Hepatocyte (in vitro differentiated cells): ENCODE data around the gene MYH6. TPM values are rescaled to one million over a fixed set of nuclear protein-coding genes. Genes with fewer than 3 reads are reported as not detected.

Experiments
- DNase-seq: peaks from one replicate; pipeline ENCODE4 v3.0.0-alpha.2; 2016; ENCODE audit warnings: low spot score
- H2AFZ ChIP-seq: fragments of 200-600 bp; sonication (generic); 2 replicates; pipeline ENCODE4 v1.6.0; 2016; ENCODE audit warnings: antibody characterized with exemption, mild to moderate bottlenecking
- H3K27ac ChIP-seq: fragments of 200-600 bp; sonication (generic); 2 replicates; pipeline ENCODE4 v1.5.1; 2016; ENCODE audit warnings: mild to moderate bottlenecking
- H3K27me3 ChIP-seq: fragments of 200-600 bp; sonication (generic); 2 replicates; pipeline ENCODE4 v1.6.1; 2016
- H3K36me3 ChIP-seq: fragments of 200-600 bp; sonication (generic); replicated peaks from 2 replicates; pipeline ENCODE4 v1.5.1; 2016; ENCODE audit warnings: low read depth; ENCODE audit not compliant: insufficient read depth
- H3K4me1 ChIP-seq: fragments of 200-600 bp; sonication (generic); 2 replicates; pipeline ENCODE4 v1.5.1; 2016; ENCODE audit warnings: mild to moderate bottlenecking, moderate library complexity; ENCODE audit not compliant: insufficient read depth
- H3K4me2 ChIP-seq: fragments of 200-600 bp; sonication (generic); 2 replicates; pipeline ENCODE4 v1.6.0; 2016
- H3K4me3 ChIP-seq: fragments of 200-600 bp; sonication (generic); 2 replicates; pipeline ENCODE4 v1.5.1; 2016; ENCODE audit warnings: mild to moderate bottlenecking
- H3K79me2 ChIP-seq: fragments of 200-600 bp; sonication (generic); 2 replicates; pipeline ENCODE4 v1.6.0; 2017; ENCODE audit warnings: mild to moderate bottlenecking
- H3K9me2 ChIP-seq: fragments of 200-600 bp; sonication (generic); replicated peaks from 2 replicates; pipeline ENCODE4 v1.6.0; 2017; ENCODE audit warnings: mild to moderate bottlenecking; ENCODE audit not compliant: insufficient read depth
- H3K9me3 ChIP-seq: fragments of 200-600 bp; sonication (generic); 2 replicates; pipeline ENCODE4 v1.5.1; 2016; ENCODE audit warnings: low read depth, mild to moderate bottlenecking
- H4K20me1 ChIP-seq: fragments of 200-600 bp; sonication (generic); 2 replicates; pipeline ENCODE4 v1.6.0; 2016; ENCODE audit warnings: mild to moderate bottlenecking; ENCODE audit not compliant: insufficient read depth, poor library complexity, severe bottlenecking
- EZH2 ChIP-seq: fragments of 200-600 bp; sonication (generic); IDR thresholded peaks from 2 replicates; pipeline ENCODE4 v1.6.1; 2016; ENCODE audit warnings: antibody characterized with exemption, mild to moderate bottlenecking, borderline replicate concordance
- EZH2phosphoT487 ChIP-seq: fragments of 200-600 bp; sonication (generic); IDR thresholded peaks from one replicate; pipeline ENCODE4 v1.6.1; 2018; ENCODE audit warnings: antibody characterized with exemption, mild to moderate bottlenecking, low read depth, moderate library complexity; ENCODE audit not compliant: unreplicated experiment, severe bottlenecking
- WGBS: methylation state at CpG from one replicate; pipeline ENCODE4 v1.1.6; 2016; ENCODE audit warnings: low lambda C conversion rate; ENCODE audit errors: missing lambda C conversion rate; 5-methylcytosine and 5-hydroxymethylcytosine counted together
- polyA plus RNA-seq: library from polyadenylated mRNA; unstranded; fragments of >200 nt; fragmentation: Nextera tagmentation; extraction: Ambion mirVana; gene quantifications from 2 replicates; pipeline ENCODE4 v1.2.1, GENCODE V29; 2016
- total RNA-seq: library from RNA; depleted of rRNA; stranded (reverse); fragments of >200 nt; gene quantifications from 2 replicates; pipeline ENCODE4 v1.2.3, GENCODE V29; 2014
- TF ChIP-seq, protein P1 (sequence below): fragments of 200-600 bp; sonication (generic); IDR thresholded peaks from 2 replicates; pipeline ENCODE4 v1.5.1; 2016; ENCODE audit warnings: antibody characterized with exemption, mild to moderate bottlenecking; ENCODE audit not compliant: poor library complexity

The MYH6 gene
- total and polyA plus RNA-seq, 2 experiments from 2014 or later = 0.97 TPM; not detected in 1

- H4K20me1 ChIP-seq = no peaks in the 10 kb centered on the region
- no peak overlapping the region for H3K27ac ChIP-seq
- no peak for TF ChIP-seq EZH2
- TF ChIP-seq EZH2phosphoT487 = no peak
- TF ChIP-seq, protein P1, sequence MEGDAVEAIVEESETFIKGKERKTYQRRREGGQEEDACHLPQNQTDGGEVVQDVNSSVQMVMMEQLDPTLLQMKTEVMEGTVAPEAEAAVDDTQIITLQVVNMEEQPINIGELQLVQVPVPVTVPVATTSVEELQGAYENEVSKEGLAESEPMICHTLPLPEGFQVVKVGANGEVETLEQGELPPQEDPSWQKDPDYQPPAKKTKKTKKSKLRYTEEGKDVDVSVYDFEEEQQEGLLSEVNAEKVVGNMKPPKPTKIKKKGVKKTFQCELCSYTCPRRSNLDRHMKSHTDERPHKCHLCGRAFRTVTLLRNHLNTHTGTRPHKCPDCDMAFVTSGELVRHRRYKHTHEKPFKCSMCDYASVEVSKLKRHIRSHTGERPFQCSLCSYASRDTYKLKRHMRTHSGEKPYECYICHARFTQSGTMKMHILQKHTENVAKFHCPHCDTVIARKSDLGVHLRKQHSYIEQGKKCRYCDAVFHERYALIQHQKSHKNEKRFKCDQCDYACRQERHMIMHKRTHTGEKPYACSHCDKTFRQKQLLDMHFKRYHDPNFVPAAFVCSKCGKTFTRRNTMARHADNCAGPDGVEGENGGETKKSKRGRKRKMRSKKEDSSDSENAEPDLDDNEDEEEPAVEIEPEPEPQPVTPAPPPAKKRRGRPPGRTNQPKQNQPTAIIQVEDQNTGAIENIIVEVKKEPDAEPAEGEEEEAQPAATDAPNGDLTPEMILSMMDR = no peak
- no peaks in the 10 kb centered on the region for H3K27me3 ChIP-seq
- no peak overlapping the region for H3K4me2 ChIP-seq
- no peaks in the 10 kb centered on the region for H3K79me2 ChIP-seq
- H3K9me3 ChIP-seq = no peaks in the 10 kb centered on the region
- no peaks in the 10 kb centered on the region for H3K36me3 ChIP-seq
- WGBS = 100% methylated on average over 2 of the region's 6 CpGs
- no peak for DNase-seq
- H3K9me2 ChIP-seq = no peaks in the 10 kb centered on the region
- H3K4me1 ChIP-seq = no peaks in the 10 kb centered on the region
- H3K4me3 ChIP-seq = no peak overlapping the region
- no peak overlapping the region for H2AFZ ChIP-seq
Measured at GRCh38 chr14:23348297-23348655, 59.8 kb downstream of the MYH6 start.

- Histone ChIP-seq H3K27ac (no peak overlapping the region), H3K36me3 (no peaks in the 10 kb centered on the region), H3K9me2 (no peaks in the 10 kb centered on the region), H2AFZ (no peak overlapping the region), H3K4me2 (no peak overlapping the region), H4K20me1 (no peaks in the 10 kb centered on the region), H3K9me3 (no peaks in the 10 kb centered on the region), H3K4me1 (no peaks in the 10 kb centered on the region), H3K27me3 (no peaks in the 10 kb centered on the region), H3K4me3 (no peak overlapping the region), H3K79me2 (no peaks in the 10 kb centered on the region)
- DNase-seq = no peak
- 98% methylated on average over 16 of the region's 19 CpGs for WGBS
- TF ChIP-seq, protein P1 = no peak
- no peak for TF ChIP-seq EZH2
- TF ChIP-seq EZH2phosphoT487 = no peak
Measured at GRCh38 chr14:23347406-23348296, 60.4 kb downstream of the MYH6 start.

DNA sequence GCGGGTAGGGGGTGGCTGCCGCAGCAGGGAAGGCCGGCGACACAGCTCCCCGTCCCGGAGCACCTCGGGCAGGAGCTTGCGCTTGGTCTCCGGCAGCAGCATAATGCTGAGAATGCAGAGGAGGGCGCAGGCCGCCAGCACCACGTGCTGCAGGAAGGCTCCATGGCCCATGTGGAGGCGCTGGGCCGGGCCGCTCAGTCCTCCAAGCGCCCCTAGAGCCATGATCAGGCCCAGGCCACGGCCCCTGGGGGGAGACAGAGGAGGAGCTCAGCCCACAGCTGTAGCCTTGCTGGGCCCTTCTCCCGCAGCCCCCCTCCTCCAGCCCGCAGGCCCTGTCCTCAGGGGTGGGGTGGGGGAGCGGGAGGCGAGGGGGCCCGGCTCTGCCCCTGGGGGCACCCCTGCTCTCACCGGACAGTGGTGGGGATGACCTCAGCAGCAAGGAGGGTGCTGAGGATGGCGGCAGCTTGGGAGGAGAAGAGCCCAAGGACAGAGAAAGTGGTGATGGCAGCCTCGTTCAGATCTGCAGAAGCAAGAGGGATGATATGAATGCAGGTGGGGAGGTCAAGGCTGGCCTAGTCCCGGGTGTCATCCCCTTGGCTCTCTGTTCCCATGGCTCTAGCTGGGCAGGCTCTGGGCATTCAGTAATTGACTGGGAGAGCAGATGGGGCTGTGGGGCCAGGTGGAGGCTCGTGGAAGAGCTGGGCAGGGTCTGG, 61.2 kb downstream of the MYH6 start:
- no peak for DNase-seq
- no peaks in the 10 kb centered on the region for H4K20me1 ChIP-seq
- H3K4me3 ChIP-seq = no peak overlapping the region
- 90% methylated on average over 22 of the region's 27 CpGs for WGBS
- H3K27ac ChIP-seq = no peak overlapping the region
- no peak for TF ChIP-seq EZH2
- TF ChIP-seq, protein P1 = no peak
- TF ChIP-seq EZH2phosphoT487 = no peak
- H2AFZ ChIP-seq = no peak overlapping the region
- H3K9me2 ChIP-seq = no peaks in the 10 kb centered on the region
- no peak overlapping the region for H3K4me2 ChIP-seq
- H3K4me1 ChIP-seq = no peaks in the 10 kb centered on the region
- H3K36me3 ChIP-seq = no peaks in the 10 kb centered on the region
- H3K27me3 ChIP-seq = no peaks in the 10 kb centered on the region
- H3K9me3 ChIP-seq = no peaks in the 10 kb centered on the region
- no peaks in the 10 kb centered on the region for H3K79me2 ChIP-seq
